Fibroblast of the conjunctiva (primary cell): ENCODE data around the gene ARHGEF7.
"Not testable (repeated sequence)": the region's sequence is repeated elsewhere in the genome, so short reads cannot be mapped to it uniquely, and the experiment has no call there.

Experiments used
- DNase-seq: peaks from one replicate; pipeline ENCODE4 v3.0.0-alpha.2; 2010; ENCODE audit warnings: low read depth

ARHGEF7 gene

GRCh38 chr13:111171629-111172028 lies 56.5 kb downstream of the ARHGEF7 start:
- no peak for DNase-seq

- no peak for DNase-seq
Measured at GRCh38 chr13:111174377-111175114, 59.4 kb downstream of the ARHGEF7 start.

DNA sequence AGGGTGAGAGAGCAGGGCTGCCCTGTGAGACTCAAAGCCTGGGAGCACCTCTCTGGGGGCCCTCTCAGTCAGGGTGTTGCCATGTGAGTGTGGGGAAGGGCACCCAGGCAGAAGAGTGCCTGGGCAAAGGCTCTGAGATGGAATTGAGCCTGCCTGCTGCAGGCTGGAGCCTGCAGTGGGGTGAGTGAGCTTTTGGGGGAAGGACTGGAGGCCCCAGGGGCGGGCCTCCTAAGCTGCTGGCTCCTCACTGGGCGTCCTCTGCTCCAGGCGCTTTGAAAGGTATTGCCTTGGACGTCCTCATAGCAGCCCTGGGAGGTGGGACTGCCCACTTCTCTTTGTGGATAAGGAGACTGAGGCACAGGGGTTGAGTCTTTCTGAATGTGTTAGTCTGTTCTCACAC lies 60.3 kb downstream of the ARHGEF7 start:
- no peak for DNase-seq

GRCh38 chr13:111175935-111176334 lies 60.8 kb downstream of the ARHGEF7 start:
- DNase-seq: no peak

DNA sequence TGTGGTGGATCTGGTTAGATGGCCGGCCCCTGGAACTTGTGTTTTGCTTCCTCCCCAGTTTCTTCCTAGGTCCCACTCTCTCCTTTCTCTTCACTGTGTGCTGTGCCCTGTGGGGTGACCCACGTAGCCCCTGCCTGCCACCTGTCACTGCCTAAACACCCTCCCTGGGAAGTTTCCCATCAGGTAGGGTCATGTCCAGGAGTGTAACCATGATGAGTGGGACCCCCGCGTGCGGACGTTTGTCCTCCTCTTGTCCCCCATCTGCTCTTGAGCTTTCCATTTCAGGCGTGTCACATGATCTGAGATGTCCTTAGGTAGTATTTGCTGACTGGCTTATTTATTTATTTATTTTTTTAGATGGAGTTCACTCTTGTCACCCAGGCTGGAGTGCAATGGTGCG lies 61.3 kb downstream of the ARHGEF7 start:
- no peak for DNase-seq

DNA sequence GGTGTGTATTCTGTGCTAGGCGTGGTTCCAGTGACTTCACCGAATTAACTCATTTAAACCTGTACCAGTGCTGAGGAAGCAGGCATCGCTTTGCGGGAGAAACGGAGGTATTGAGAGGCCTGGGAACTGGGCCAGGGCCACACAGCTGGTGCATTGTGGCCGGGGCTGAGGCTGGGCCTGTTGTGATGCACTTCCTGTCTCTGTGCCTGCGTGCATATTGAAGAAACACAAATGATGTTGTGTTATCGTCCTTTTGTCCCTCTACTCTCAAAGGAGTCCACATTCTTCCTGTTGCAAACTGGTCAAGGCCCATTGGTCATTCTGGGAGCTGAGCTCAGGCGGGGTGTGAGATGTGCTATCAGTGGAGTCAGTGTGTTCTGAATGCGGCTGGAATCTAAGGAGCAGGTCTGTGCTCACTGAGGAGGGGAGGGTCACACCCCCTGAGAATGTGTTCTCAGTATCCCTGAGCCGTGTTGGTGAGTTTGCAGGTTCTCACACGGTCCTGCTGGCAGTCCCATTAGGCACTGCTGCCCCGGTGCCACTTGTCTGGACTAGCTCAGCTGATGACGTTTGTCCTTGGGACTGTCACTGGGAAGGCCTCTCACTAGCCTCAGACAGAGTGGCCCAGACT lies 62.1 kb downstream of the ARHGEF7 start:
- no peak for DNase-seq

DNA sequence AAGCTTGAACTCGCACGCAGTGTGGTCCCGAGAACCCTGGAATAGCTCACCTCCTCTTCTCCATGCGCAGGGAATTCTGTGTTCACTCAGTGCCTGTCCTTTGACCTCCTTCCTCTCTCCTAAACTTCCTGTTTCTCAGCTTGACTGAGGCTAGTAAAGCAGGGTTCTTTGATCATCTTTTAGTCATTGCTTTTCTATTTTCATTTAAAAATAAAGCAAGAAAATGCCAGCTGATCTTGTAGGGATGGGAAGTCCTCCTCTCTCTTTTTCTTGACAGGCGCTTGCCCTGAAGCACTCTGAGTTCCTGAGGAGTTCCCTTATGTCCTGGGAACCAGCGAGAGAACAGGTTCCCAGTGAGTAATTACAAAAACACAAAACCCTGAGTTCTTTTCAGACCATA lies 62.8 kb downstream of the ARHGEF7 start:
- no peak for DNase-seq

DNA sequence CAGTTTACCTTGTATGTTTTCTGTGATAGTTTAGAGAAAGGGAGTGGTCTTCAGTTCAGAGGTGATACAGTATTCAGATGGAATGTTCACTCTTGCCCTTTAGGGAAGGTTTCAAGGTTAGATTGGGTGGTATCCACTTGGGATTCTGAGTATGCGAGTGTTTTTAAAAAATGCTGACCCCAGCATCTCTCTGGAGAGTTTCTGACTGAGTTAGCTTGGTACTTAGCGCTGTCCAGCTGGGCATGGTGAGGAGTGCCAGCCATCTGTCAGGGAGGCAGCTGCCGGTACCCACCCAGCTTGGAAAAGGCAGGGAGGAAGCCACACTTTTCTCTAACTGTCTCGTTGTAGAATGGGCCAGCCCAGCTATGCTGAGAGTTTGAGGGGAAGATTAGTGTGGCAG lies 63.3 kb downstream of the ARHGEF7 start:
- DNase-seq: no peak

DNA sequence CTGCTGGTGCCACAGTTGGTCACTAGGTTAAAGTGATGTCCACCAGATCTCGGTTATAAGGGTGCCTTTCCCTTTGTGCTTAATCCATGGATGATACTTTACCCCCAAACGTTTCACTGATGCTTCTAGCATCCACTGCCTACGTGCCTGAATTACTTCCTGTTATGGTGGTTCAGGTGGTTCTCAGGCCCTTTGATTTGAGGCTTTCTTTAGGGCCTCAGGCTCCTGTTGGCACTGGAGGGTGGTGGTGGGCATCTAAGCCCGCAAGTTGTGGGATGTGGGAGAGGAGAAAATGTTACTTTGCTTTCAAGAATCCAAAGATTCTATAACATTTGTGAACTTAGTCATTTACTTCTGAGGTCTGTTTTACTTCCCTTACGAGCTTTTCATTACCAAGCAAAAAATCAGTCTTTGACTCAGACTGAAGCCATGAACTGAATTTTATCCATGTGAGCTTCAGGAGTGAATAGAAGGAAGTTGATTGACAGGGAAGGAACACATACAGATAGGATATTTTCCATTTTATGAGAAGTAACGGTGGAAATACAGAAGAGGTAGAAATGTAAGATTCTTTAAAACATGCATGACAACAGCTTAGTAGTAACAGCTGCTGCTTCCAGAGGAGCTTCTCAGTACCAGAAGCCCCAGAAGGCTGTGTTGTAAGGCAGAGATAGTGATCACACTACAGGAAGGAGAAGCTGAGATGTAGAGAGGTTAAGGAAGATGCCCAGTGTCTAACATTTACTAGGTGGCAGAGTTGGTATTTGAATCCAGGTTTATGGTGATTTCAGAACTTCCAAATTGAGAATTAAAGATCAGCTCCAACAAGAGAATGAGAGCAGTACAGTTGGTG lies 65.0 kb downstream of the ARHGEF7 start:
- no peak for DNase-seq

DNA sequence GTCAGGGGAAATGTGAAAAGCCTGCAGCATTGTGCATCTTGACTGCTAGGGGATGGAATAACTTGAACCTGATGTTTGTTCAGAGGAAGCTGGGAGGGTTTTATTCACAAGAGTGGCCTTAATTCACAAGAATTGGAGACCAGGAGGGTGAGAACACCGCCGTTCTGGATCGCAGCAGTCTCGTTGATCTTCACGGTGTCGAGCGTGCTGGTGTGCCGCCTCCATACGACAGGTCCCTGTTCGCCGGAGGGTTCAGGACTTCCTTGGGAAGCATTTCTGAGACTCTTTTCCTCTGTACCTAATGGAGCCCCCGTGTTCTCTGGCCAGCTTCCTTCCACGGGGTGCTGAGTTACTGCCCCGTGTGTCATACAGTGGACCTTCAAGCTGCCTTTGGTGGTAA lies 66.9 kb downstream of the ARHGEF7 start:
- DNase-seq: no peak

DNA sequence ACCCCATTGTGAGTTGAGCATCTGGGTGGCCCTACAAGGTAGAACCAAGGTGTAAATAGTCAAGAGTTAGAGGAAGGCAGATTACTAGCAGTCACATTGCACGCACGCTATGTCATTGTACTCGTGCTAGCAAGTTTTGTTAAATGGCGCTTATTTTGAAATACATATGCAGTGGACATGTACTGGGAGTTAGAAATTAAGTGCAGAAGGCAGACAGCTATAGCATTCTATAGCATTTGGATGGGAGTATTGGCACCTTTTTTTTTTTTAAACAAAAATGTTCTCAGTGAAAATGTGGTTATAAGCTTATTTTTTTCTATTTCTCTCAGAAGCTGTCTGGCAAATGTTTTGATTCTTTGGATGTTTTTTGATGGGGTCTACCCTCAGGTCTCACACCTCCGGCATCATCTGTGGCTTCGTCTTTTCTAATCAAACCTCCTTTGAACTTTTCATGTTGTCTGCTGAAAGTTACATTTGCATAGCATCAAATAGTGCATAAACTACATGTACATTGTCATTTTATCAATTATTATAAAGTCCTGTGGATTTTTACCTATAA lies 68.1 kb downstream of the ARHGEF7 start:
- DNase-seq: no peak

DNA sequence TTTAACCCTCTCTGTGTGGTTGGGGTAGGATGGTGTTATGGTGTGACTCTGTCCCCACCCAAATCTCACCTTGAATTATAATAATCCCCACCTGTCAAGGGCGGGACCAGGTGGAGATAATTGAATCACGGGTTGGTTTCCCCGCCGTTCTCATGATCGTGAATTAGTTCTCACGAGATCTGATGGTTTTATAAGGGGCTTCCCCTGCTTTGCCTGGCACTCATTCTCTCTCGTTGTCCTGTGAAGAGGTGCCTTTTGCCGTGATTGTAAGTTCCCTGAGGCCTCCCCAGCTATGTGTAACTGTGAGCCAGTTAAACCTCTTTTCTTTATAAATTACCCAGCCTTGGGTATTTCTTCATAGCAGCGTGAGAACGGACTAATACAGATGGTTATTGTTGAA lies 68.8 kb downstream of the ARHGEF7 start:
- no peak for DNase-seq

- DNase-seq: no peak
Measured at GRCh38 chr13:111184458-111185401, 69.6 kb downstream of the ARHGEF7 start.

GRCh38 chr13:111186305-111186935 lies 71.3 kb downstream of the ARHGEF7 start:
- no peak for DNase-seq

DNA sequence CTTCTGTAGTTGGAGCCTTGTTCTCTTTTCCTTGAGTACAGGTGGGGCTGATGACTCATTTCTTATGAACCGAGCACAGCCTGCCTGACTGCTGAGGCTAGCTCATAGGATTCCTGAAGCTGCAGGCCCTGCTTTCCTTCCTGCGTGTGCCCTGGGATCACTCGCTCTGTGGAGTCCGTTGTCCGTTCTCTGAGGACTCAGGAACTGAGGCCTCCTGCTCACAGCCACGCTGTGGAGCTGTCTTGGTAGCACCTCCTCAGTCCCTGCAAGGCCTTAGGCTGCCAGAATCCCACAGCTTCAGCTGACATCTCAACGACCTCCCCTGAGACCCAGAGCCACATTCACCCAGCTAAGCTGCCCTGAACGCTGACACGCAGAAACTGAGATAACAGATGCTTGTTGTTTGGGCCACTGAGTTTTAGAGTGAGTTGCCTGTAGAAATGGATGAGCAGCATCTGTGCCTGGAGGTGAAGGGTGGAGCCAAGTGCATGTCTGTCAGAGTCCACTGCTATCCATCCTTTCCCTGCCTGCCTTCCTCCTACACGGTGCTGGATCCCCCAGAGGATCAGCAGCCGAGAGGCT lies 72.9 kb downstream of the ARHGEF7 start:
- DNase-seq: no peak

- DNase-seq: not testable (repeated sequence)
Measured at GRCh38 chr13:111189064-111189505, 74.0 kb downstream of the ARHGEF7 start.

DNA sequence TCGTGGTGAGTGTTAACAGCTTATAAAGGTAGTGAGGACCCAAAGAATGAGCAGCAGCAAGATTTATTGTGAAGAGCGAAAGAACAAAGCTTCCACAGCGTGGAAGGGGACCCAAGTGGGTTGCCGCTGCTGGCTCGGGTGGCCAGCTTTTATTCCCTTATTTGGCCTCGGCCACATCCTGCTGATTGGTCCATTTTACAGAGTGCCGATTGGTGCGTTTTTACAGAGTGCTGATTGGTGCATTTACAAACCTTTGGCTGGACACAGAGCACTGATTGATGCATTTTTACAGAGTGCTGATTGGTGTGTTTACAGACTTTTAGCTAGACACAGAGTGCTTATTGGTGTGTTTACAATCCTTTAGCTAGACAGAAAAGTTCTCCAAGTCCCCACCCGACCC lies 74.4 kb downstream of the ARHGEF7 start:
- DNase-seq: not testable (repeated sequence)

GRCh38 chr13:111193223-111193622 lies 78.1 kb downstream of the ARHGEF7 start:
- DNase-seq: not testable (repeated sequence)

DNA sequence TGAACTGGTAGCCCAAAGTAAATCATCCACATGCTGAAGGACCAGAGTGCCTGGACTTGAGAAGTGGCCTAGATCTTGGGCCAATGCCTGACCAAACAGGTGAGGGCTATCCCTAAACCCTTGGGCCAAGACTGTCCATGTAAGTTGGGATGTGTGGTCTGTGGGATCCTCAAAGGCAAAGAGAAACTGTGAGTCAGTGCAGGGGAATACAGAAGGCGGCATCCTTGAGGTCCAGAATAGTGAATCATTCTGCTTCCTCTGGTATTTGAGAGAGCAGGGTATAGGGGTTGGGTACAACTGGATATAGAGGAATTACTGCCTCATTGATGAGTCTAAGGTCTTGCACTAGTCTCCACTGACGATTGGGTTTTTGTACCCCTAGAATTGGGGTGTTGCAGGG lies 79.5 kb downstream of the ARHGEF7 start:
- DNase-seq: not testable (repeated sequence)

GRCh38 chr13:111198732-111199378 lies 83.7 kb downstream of the ARHGEF7 start:
- DNase-seq: not testable (repeated sequence)
